SK-N-SH (cell line): Measurements from ENCODE around the gene KRTAP29-1. TPM values are rescaled to one million over a fixed set of nuclear protein-coding genes. Genes with fewer than 3 reads are reported as not detected.

Source experiments
- CTCF ChIA-PET: fragments of 300-600, 350-600 bp; formaldehyde crosslinking; extraction: SDS; loops from one replicate; lab custom pipeline; 2021; lab: Yijun Ruan, JAX
- POLR2A ChIA-PET: fragments of 350-600 bp; sonication (Branson Sonifier 250); formaldehyde crosslinking; extraction: SDS; loops from one replicate; lab custom pipeline; 2020; ENCODE audit warnings: antibody characterized with exemption, inconsistent platforms; lab: Yijun Ruan, JAX
- DNase-seq: peaks from one replicate; pipeline ENCODE4 v3.0.0; 2012
- H2AFZ ChIP-seq: fragments of 200-600 bp; sonication (generic); 2 replicates; pipeline ENCODE4 v1.8.1; 2016; ENCODE audit warnings: antibody characterized with exemption, mild to moderate bottlenecking, low read depth
- H3F3A ChIP-seq: fragments of 200-600 bp; sonication (generic); replicated peaks from 2 replicates; pipeline ENCODE3; 2016; ENCODE audit warnings: antibody characterized with exemption, mild to moderate bottlenecking; ENCODE audit not compliant: insufficient read depth
- H3K27ac ChIP-seq, 2 experiments: fragments of 200-500 bp in 1 of 2; fragments of 200-600 bp in 1 of 2; sonication (Bioruptor generic) in 1 of 2; sonication (generic), shearing (Covaris generic) in 1 of 2; 2 replicates each; pipeline versions ENCODE4 v1.5.1 to v1.6.1; 2014 to 2016; ENCODE audit warnings: low read depth in 2 of 2, inconsistent platforms in 1 of 2, low read length in 1 of 2, mild to moderate bottlenecking in 1 of 2, mixed read lengths in 1 of 2
- H3K27me3 ChIP-seq: fragments of 200-600 bp; sonication (generic), shearing (Covaris generic); 2 replicates; pipeline ENCODE4 v1.6.1; 2016; ENCODE audit warnings: mixed run types; ENCODE audit not compliant: insufficient read depth
- H3K36me3 ChIP-seq, 2 experiments: fragments of 200-500 bp in 1 of 2; fragments of 200-600 bp in 1 of 2; sonication (Bioruptor generic) in 1 of 2; sonication (generic) in 1 of 2; replicated peaks in 1 of 2; 2 replicates each; pipeline versions ENCODE3 to v1.5.1; 2014 to 2016; ENCODE audit warnings: low read length in 1 of 2, mild to moderate bottlenecking in 1 of 2; ENCODE audit not compliant: insufficient read depth in 2 of 2, control insufficient read depth in 1 of 2
- H3K4me1 ChIP-seq, 2 experiments: fragments of 200-500 bp in 1 of 2; fragments of 200-600 bp in 1 of 2; sonication (Bioruptor generic) in 1 of 2; sonication (generic), shearing (Covaris generic) in 1 of 2; 2 replicates each; pipeline versions ENCODE4 v1.5.1 to v1.6.1; 2014 to 2016; ENCODE audit warnings: low read depth in 1 of 2, low read length in 1 of 2, mixed run types in 1 of 2; ENCODE audit not compliant: insufficient read depth in 2 of 2, control insufficient read depth in 1 of 2
- H3K4me2 ChIP-seq: fragments of 200-600 bp; sonication (generic), shearing (Covaris generic); 2 replicates; pipeline ENCODE4 v1.6.1; 2017; ENCODE audit warnings: mixed run types
- H3K4me3 ChIP-seq, 2 experiments: fragments of 200-500 bp in 1 of 2; fragments of 200-600 bp in 1 of 2; sonication (Bioruptor generic) in 1 of 2; sonication (generic), shearing (Covaris generic) in 1 of 2; 2 replicates each; pipeline versions ENCODE4 v1.5.1 to v1.8.1; 2014 to 2016; ENCODE audit warnings: low read depth in 2 of 2, inconsistent platforms in 1 of 2, low read length in 1 of 2, mild to moderate bottlenecking in 1 of 2, mixed read lengths in 1 of 2, moderate library complexity in 1 of 2
- H3K79me2 ChIP-seq: fragments of 200-600 bp; sonication (generic); 2 replicates; pipeline ENCODE4 v1.8.1; 2017; ENCODE audit warnings: mild to moderate bottlenecking; ENCODE audit not compliant: insufficient read depth
- H3K9ac ChIP-seq: fragments of 200-600 bp; sonication (generic); 2 replicates; pipeline ENCODE4 v1.6.1; 2017; ENCODE audit warnings: mixed run types
- H3K9me2 ChIP-seq: fragments of 200-600 bp; sonication (generic); 2 replicates; pipeline ENCODE4 v1.6.1; 2017; ENCODE audit warnings: mixed run types
- H3K9me3 ChIP-seq: fragments of 200-600 bp; sonication (generic); 2 replicates; pipeline ENCODE4 v1.6.1; 2017; ENCODE audit warnings: mixed run types, mild to moderate bottlenecking, moderate library complexity
- H4K20me1 ChIP-seq: fragments of 200-600 bp; sonication (generic); 2 replicates; pipeline ENCODE4 v1.6.1; 2017; ENCODE audit warnings: mild to moderate bottlenecking, mixed run types; ENCODE audit not compliant: insufficient read depth
- EP300 ChIP-seq, 2 experiments: IDR thresholded peaks; 2 replicates each; pipeline versions ENCODE4 v1.4.0 to v1.6.1; 2012; ENCODE audit warnings: borderline replicate concordance in 1 of 2, low read depth in 1 of 2, low read length in 1 of 2
- FOSL2 ChIP-seq: IDR thresholded peaks from 2 replicates; pipeline ENCODE4 v1.4.0; 2012; ENCODE audit warnings: low read depth, mild to moderate bottlenecking, moderate library complexity, borderline replicate concordance
- FOXM1 ChIP-seq: IDR thresholded peaks from 2 replicates; pipeline ENCODE4 v1.4.0; 2012; ENCODE audit warnings: low read depth, mild to moderate bottlenecking
- GABPA ChIP-seq: IDR thresholded peaks from 2 replicates; pipeline ENCODE4 v1.4.0; 2012; ENCODE audit warnings: low read depth, mild to moderate bottlenecking
- GATA2 ChIP-seq: sonication (generic); formaldehyde crosslinking; IDR thresholded peaks from 2 replicates; pipeline ENCODE4 v1.5.0; 2020; ENCODE audit warnings: mild to moderate bottlenecking, missing genetic modification reagents
- JUND ChIP-seq: IDR thresholded peaks from 2 replicates; pipeline ENCODE4 v1.4.0; 2012
- NFIC ChIP-seq: IDR thresholded peaks from 2 replicates; pipeline ENCODE4 v1.4.0; 2012; ENCODE audit warnings: borderline replicate concordance
- NRF1 ChIP-seq: IDR thresholded peaks from 2 replicates; pipeline ENCODE4 v1.6.1; 2012; ENCODE audit warnings: low read depth, mild to moderate bottlenecking, low read length
- RAD21 ChIP-seq: IDR thresholded peaks from 2 replicates; pipeline ENCODE4 v1.6.1; 2012; ENCODE audit warnings: mild to moderate bottlenecking, low read length
- SIN3A ChIP-seq: IDR thresholded peaks from 2 replicates; pipeline ENCODE4 v1.6.1; 2012; ENCODE audit warnings: low read depth, mild to moderate bottlenecking, low read length, moderate library complexity, borderline replicate concordance
- SMC3 ChIP-seq: IDR thresholded peaks from 2 replicates; pipeline ENCODE4 v1.6.1; 2012; ENCODE audit warnings: low read depth, low read length, improper control_type of control experiment
- TCF12 ChIP-seq: IDR thresholded peaks from 2 replicates; pipeline ENCODE4 v1.4.0; 2012
- WGBS: methylation state at CpG from one replicate; pipeline ENCODE4 v1.1.6; 2017; ENCODE audit warnings: low lambda C conversion rate; 5-methylcytosine and 5-hydroxymethylcytosine counted together
- polyA plus RNA-seq, 3 experiments: library from polyadenylated mRNA; depleted of rRNA; stranded (reverse); fragments of >200 nt; gene quantifications; 2 replicates each; pipeline ENCODE4 v1.2.3, GENCODE V29; 2012
- TF ChIP-seq, protein P1 (sequence below): IDR thresholded peaks from 2 replicates; pipeline ENCODE4 v1.4.0; 2012; ENCODE audit warnings: low read depth, borderline replicate concordance
- TF ChIP-seq, protein P2 (sequence below): fragments of 150-350 bp; IDR thresholded peaks from 2 replicates; pipeline ENCODE4 v1.6.1; 2017; ENCODE audit warnings: antibody characterized with exemption, low read length, low read depth, borderline replicate concordance

KRTAP29-1 gene
- polyA plus RNA-seq, 1 of the 3 experiments (the other 2 are of a cell fraction) = not detected

DNA sequence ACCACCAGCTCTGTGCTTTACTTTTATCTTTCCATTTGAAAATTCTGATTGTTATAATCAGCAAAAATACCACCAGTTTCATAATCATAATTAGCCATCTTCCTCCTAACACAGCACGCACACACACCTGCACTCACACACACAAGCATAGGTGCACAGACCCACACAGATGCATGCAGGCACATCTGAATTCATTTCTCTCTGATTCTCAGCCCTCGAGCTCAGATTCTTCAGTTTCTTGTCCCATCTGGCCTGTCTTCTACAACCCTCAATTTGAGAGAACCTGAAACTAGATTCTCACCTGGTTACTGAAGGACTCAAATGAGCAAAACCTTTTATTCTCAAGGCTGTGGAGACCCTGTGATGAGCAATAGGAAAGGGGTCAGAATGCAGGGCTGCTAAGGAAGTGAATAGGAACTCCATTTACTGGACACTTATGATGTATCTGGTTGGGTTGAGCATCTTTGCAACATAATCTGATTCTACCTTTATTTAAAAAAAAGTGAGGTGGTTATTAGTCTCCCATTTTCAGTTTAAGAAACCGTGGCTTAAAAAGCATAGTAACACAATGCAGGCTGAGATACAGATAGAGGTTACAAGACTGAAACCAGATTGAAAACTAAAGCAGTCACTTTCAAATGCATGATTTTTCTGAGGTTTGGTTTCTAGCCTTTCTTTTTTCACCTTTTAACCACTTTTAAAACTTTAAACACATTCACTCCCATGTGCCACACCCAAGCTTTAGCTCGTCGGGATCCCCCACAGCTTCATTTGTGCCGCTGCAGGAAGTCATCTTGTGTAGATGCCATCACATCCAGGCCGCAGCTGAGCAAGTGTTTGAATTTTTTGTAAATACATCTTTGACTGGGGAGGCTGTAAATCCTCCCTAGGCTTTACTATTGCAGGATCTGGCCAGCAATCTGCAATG, 38.5 kb upstream of the KRTAP29-1 start:
- no peaks in the 10 kb centered on the region for H3F3A ChIP-seq
- DNase-seq = no peak
- H3K9ac ChIP-seq = no peak overlapping the region
- no peaks in the 10 kb centered on the region for H3K4me1 ChIP-seq
- POLR2A ChIA-PET = no interaction called here
- H3K9me2 ChIP-seq = no peaks in the 10 kb centered on the region
- H3K9me3 ChIP-seq = peaks cover 6% of the 10 kb centered on the region; the same call in 1 of the 2 replicates
- TF ChIP-seq, protein P1, sequence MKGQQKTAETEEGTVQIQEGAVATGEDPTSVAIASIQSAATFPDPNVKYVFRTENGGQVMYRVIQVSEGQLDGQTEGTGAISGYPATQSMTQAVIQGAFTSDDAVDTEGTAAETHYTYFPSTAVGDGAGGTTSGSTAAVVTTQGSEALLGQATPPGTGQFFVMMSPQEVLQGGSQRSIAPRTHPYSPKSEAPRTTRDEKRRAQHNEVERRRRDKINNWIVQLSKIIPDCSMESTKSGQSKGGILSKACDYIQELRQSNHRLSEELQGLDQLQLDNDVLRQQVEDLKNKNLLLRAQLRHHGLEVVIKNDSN = no peak
- TF ChIP-seq JUND (no peak), FOSL2 (no peak), FOXM1 (no peak)
- H3K79me2 ChIP-seq = no peaks in the 10 kb centered on the region
- no peak overlapping the region for H3K4me2 ChIP-seq
- no peaks in the 10 kb centered on the region for H4K20me1 ChIP-seq
- CTCF ChIA-PET = interaction anchor here (1.7 kb wide), 2 partner anchors 19 to 208 kb away, joined by 5 to 10 read pairs; no protein-coding TSS in a partner anchor
- WGBS = 19% methylated on average over 7 of the region's 7 CpGs
- no peak overlapping the region for H2AFZ ChIP-seq
- H3K4me3 ChIP-seq = no peak overlapping the region
- no peaks in the 10 kb centered on the region for H3K36me3 ChIP-seq
- H3K27ac ChIP-seq = no peak overlapping the region
- no peaks in the 10 kb centered on the region for H3K27me3 ChIP-seq

DNA sequence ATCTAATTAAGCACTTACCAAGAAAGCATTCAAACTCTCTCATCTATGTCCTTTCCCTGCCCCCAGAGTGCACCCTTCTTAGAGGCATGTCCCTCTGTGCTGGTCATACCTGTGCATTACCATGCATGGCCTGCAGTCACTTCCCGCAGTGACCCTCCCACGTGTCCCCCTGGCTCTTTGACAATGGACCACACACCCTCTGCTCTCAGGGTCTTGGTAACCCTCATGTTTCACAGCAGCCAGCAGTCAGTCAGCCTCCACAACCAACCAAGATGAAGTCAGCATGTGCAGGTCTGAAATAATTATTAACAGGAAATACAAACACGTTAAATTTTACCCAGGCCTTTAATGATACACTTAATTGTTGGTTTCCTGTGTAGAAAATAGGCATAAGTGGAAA, 37.8 kb upstream of the KRTAP29-1 start:
- DNase-seq = no peak
- 23% methylated on average over 3 of the region's 3 CpGs for WGBS
- Histone ChIP-seq H3K27me3 (no peaks in the 10 kb centered on the region), H3K36me3 (no peaks in the 10 kb centered on the region), H4K20me1 (no peaks in the 10 kb centered on the region), H2AFZ (no peak overlapping the region)
- no peak for TF ChIP-seq TCF12
- no peak for TF ChIP-seq GATA2 (CRISPR knock-in tag)
- TF ChIP-seq, protein P2, sequence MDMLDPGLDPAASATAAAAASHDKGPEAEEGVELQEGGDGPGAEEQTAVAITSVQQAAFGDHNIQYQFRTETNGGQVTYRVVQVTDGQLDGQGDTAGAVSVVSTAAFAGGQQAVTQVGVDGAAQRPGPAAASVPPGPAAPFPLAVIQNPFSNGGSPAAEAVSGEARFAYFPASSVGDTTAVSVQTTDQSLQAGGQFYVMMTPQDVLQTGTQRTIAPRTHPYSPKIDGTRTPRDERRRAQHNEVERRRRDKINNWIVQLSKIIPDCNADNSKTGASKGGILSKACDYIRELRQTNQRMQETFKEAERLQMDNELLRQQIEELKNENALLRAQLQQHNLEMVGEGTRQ = no peak
- no peak for TF ChIP-seq RAD21
- no peak for TF ChIP-seq NFIC
- no peak for TF ChIP-seq SMC3
- TF ChIP-seq NRF1 = no peak
- TF ChIP-seq EP300 (IDR thresholded peaks at IDR 0.05; ENCODE audit: borderline replicate concordance in 1 of 2, low read depth in 1 of 2, low read length in 1 of 2) = no peak
- TF ChIP-seq JUND = no peak
- TF ChIP-seq SIN3A = no peak
- no peak for TF ChIP-seq GABPA
- TF ChIP-seq, all 33 proteins: peak for 0
- Histone ChIP-seq H3K27ac (no peak overlapping the region), H3K9me3 (peaks cover 6% of the 10 kb centered on the region; the same call in 1 of the 2 replicates), H3K4me3 (no peak overlapping the region), H3K4me1 (no peaks in the 10 kb centered on the region), H3K9me2 (no peaks in the 10 kb centered on the region), H3F3A (no peaks in the 10 kb centered on the region), H3K4me2 (no peak overlapping the region), H3K79me2 (no peaks in the 10 kb centered on the region), H3K9ac (no peak overlapping the region)
- POLR2A ChIA-PET = no interaction called here
- CTCF ChIA-PET = interaction anchor here (1.7 kb wide), 2 partner anchors 18 to 208 kb away, joined by 5 to 10 read pairs; no protein-coding TSS in a partner anchor
